Measurements from ENCODE around the gene CEP104. TPM values are rescaled to one million over a fixed set of nuclear protein-coding genes. Genes with fewer than 3 reads are reported as not detected.

The CEP104 gene
- total and polyA plus RNA-seq, 9 of the 15 experiments (the other 6 are each of a cell fraction or from before 2014, with no cell fraction given): 11.2 to 63.4 (median 42.6) TPM

GRCh38 chr1:3774946-3775489, 82.0 kb downstream of the CEP104 start (continued):
- no peak for TF ChIP-seq ATF3 (IDR thresholded peaks at IDR 0.05)
- 0 out of 2 replicates have a peak, but pooled peaks have one; percentile 18 for TF ChIP-seq ATF3 (CRISPR knock-in tag; conservative IDR thresholded peaks at IDR 0.05)
- TF ChIP-seq SMARCE1 (IDR thresholded peaks at IDR 0.05): peak; percentile 86; the same call in 1 of the 2 replicates
- TF ChIP-seq CHD4 (IDR thresholded peaks at IDR 0.05; ENCODE audit: insufficient read depth, insufficient replicate concordance, low read depth, low read length, poor library complexity, severe bottlenecking): peak; percentile 17
- TF ChIP-seq ZNF121 (CRISPR knock-in tag; conservative IDR thresholded peaks at IDR 0.05): no peak
- TF ChIP-seq SMARCC2 (IDR thresholded peaks at IDR 0.05; ENCODE audit: low read depth): no peak; the same call in 1 of the 2 replicates
- peak; percentile 22; the same call in 1 of the 2 replicates for TF ChIP-seq LARP7 (IDR thresholded peaks at IDR 0.05)
- TF ChIP-seq HNRNPLL (IDR thresholded peaks at IDR 0.05; ENCODE audit: low read depth, low read length, poor library complexity, severe bottlenecking): no peak
- TF ChIP-seq NCOA6 (IDR thresholded peaks at IDR 0.05): no peak
- no peak; the same call in 1 of the 2 replicates for TF ChIP-seq ZNF12 (CRISPR knock-in tag; IDR thresholded peaks at IDR 0.05)
- no peak for TF ChIP-seq FOXA1 (IDR thresholded peaks at IDR 0.05; ENCODE audit: borderline replicate concordance)
- peak; percentile 35 for TF ChIP-seq TBP (optimal IDR thresholded peaks at IDR 0.05; ENCODE audit: low read depth, low read length)
- no peak for TF ChIP-seq CGGBP1 (CRISPR knock-in tag; IDR thresholded peaks at IDR 0.05)
- TF ChIP-seq ZNF592 (IDR thresholded peaks at IDR 0.05): 0 out of 2 replicates have a peak, but pooled peaks have one; percentile 53
- peak; percentile 48; the same call in 1 of the 2 replicates for TF ChIP-seq SMARCA5 (IDR thresholded peaks at IDR 0.05)
- no peak for TF ChIP-seq ZNF75A (CRISPR knock-in tag; IDR thresholded peaks at IDR 0.05)
- TF ChIP-seq ETS2 (tag; IDR thresholded peaks at IDR 0.05; ENCODE audit: borderline replicate concordance, poor library complexity, severe bottlenecking): no peak
- TF ChIP-seq ZNF124 (CRISPR knock-in tag; IDR thresholded peaks at IDR 0.05): no peak
- no peak for TF ChIP-seq ZC3H11A (IDR thresholded peaks at IDR 0.05; ENCODE audit: low read depth, low read length)
- TF ChIP-seq ZNF311 (CRISPR knock-in tag; IDR thresholded peaks at IDR 0.05): no peak
- no peak for TF ChIP-seq RBM17 (IDR thresholded peaks at IDR 0.05; ENCODE audit: borderline replicate concordance, low read depth, low read length)
- peak; percentile 84 for TF ChIP-seq NEUROD1 (IDR thresholded peaks at IDR 0.05; ENCODE audit: borderline replicate concordance, low read depth, low read length, partially characterized antibody)
- TF ChIP-seq FOXA3 (CRISPR knock-in tag; conservative IDR thresholded peaks at IDR 0.05 in 1 of 2, IDR thresholded peaks at IDR 0.05 in 1 of 2): no peak
- no peak for TF ChIP-seq KAT2B (IDR thresholded peaks at IDR 0.05; ENCODE audit: low read depth, low read length)
- TF ChIP-seq DMBX1 (CRISPR knock-in tag; IDR thresholded peaks at IDR 0.05; ENCODE audit: borderline replicate concordance): peak; percentile 44; the same call in 1 of the 2 replicates
